ENCODE data around the gene PDLIM1.
"Not testable (repeated sequence)": the region's sequence is repeated elsewhere in the genome, so short reads cannot be mapped to it uniquely, and the experiment has no call there.

The PDLIM1 gene

GRCh38 chr10:95240811-95241210 lies 50.0 kb downstream of the PDLIM1 start:
- no peak for DNase-seq (ENCODE audit: low read depth in 2 of 2)

DNA sequence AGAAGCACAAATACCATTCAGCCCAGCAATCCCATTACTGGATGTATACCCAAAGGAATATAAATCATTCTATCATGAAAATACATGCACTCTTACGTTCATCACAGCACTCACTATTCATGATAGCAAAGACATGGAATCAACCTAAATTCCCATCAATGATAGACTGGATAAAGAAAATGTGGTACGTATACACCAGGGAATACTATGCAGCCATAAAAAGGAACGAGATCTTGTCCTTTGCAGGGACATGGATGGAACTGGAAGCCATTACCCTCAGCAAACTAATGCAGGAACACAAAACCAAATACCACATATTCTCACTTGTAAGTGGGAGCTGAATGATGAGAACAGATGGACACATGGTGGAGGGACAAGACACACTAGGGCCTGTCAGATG lies 50.7 kb downstream of the PDLIM1 start:
- DNase-seq (ENCODE audit: low read depth in 2 of 2), result not testable (repeated sequence)

DNA sequence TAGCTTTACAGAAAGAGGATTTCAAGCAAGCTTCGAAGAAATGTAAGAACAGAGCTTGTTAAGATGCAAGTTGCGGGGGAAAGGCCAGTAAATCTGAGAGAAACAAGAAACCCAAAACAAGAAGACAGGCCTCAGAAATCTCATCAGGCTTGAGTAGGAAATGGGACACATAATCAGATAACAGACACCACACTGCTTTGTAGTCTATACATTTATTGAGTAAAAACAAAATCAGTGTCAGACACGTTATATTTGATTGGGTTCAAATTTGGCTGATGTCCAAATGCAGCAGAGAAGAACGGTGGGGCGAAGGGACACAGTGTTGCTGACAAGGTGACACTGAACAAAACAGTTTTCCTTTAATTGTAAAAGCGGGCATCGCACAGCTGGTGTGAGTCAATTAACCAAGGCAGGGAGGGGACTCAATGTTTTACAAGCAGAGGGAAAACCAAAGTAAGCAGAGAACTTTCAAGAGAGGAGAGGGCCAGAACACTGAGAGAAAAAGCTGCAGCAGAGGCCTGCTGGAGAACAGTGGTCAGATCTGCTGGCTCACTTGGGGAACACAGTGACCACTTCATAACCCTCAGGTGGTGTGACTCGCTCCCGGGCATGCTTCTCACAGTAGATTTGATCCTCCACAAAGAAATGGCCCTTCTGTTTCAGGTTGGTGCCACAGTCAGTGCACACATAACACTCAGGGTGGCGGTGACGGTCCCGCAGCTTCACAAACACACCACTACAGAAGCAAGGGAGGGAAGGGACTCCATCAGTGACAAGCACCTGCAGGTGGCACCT lies 53.2 kb downstream of the PDLIM1 start:
- no peak for DNase-seq (ENCODE audit: low read depth in 2 of 2)

DNA sequence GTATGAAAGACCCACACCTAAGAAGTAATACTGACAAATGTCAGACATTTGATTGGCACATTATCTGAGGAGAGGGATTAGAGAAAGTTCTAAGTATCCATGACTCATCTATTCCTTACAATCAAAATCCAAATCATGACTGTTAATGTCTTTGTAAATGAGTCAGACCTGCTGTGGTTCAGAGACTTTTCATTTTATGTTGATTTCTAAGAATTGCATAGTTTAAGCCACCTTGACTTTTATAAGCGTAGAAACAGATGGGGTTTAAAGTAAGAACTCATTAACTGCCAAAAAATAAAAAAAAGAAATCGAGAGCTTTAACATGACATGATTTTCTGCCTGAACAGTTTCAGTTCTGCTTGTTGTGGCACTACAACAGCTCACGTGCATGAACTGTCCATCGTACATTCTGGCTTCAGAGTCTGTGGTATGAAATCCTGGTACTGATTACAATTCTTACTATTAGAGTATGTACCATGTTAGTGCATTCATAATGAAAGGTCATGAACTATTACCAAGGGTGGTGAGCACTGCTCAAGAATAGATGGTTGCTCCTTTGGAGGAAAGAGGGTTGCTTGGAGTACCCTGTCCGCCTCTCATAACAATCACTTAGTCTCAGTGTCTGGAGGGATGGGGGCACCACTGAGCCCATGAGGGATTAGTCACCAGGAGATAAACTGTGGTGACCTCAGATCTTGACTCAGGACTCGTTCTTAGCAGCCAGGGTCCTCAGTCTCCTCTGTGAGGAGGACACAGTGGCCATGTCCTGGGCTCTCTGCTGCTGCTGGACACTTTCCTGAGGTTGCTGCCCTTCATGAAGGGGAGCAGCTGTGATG lies 54.5 kb downstream of the PDLIM1 start:
- no peak for DNase-seq (ENCODE audit: low read depth in 2 of 2)

- DNase-seq (ENCODE audit: low read depth in 2 of 2), result no peak
These were observed 55.1 kb downstream of the PDLIM1 start for GRCh38 chr10:95235676-95236067.

GRCh38 chr10:95234951-95235350 lies 55.9 kb downstream of the PDLIM1 start:
- DNase-seq (ENCODE audit: low read depth in 2 of 2), result no peak

DNA sequence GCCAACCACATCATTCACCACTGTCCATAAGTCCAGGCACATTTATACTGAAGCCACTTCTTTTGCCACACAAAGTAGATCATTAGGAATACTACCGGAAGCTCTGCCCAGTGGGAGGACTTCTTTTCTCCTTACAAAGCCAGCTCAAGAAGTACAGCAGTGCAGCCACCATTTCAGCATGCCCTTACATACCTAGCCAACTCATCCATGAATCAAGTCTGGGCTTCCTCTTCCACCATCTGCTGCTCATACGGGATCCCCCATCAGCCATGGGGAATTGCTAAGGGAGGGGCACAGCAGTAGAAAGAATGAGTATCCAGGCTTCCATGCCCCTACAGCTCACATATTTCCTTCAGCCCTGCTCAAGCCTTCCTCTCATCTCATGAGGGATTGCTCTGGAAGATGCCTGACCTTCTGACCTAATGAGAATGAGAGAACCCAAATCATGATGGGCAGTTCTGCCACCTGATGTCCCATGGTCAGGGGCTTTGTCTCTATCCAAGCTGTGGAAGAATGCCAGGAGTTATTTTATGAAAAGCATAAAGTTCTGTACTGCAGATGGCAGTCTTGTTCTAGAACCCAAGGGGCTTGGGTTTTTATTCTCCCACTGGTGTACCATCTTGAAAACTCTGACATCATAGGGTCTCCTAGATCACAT lies 57.3 kb downstream of the PDLIM1 start:
- no peak for DNase-seq (ENCODE audit: low read depth in 2 of 2)

- peak in 1 of 2 donors; percentile 11 for DNase-seq (ENCODE audit: low read depth in 2 of 2)
These were observed 59.9 kb downstream of the PDLIM1 start for GRCh38 chr10:95230677-95231586.

DNA sequence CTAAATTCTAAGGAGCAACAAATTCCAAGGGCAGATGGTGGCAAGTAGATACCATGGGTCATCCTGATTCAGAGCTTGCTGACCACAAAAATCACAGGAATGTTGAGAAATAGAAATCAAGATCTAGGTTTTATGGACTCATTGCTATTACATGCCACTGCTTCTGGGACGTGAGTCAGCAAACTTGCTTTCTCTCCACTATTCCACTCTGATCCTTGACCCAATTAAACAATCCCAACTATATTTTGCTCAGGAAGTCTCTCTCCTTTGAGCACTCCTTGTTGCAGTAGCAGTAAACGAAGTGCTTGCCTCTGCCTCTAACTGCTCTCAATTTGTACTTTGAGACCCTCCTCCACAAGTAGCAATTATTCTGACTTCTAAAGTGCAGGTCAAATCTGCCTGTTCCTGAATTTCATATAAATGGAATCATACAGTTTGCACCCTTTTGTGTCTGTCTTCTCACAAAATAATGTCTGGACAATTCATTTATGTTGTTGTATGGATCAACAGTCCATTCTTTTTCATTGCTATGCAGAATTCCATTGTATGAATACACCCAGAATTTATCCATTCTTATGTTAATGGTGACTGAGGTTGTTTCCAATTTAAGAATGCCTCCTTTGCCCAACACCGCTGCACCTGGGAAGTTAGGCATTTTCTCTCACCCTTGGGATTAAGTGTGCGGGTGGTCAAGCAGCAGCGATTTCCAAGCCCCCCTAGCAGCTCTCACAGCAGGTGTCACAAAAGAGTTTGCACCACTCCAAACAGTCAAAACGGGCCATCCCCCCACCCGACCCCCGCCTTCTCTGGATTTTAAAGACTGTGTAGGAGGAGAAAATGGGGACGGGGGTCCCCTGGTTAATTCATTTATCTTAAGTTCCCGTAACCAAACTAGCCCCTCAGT lies 60.8 kb downstream of the PDLIM1 start:
- DNase-seq (ENCODE audit: low read depth in 2 of 2), result no peak

GRCh38 chr10:95228934-95229723 lies 61.7 kb downstream of the PDLIM1 start:
- DNase-seq (ENCODE audit: low read depth in 2 of 2), result not testable (repeated sequence)

DNA sequence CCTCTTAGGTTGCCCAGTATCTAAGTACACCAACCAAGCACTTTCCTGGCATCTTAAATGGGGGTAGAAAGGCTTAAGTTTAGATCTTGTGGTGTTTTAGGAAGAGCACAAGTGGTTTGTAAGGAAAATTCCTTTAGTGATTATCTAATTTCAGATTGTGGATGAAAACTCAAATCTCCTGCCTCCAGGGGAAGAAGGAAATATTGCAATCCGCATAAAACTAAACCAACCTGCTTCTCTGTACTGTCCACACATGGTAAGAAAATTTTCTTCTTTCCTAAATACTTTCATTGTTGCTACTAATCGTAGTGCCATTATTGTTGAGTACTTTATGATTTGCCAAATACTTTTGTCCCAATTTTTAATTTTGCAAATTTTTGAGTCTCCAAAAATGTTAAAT lies 65.7 kb downstream of the PDLIM1 start:
- DNase-seq (ENCODE audit: low read depth in 2 of 2), result no peak

GRCh38 chr10:95221124-95221523 lies 69.7 kb downstream of the PDLIM1 start:
- DNase-seq (ENCODE audit: low read depth in 2 of 2), result no peak

DNA sequence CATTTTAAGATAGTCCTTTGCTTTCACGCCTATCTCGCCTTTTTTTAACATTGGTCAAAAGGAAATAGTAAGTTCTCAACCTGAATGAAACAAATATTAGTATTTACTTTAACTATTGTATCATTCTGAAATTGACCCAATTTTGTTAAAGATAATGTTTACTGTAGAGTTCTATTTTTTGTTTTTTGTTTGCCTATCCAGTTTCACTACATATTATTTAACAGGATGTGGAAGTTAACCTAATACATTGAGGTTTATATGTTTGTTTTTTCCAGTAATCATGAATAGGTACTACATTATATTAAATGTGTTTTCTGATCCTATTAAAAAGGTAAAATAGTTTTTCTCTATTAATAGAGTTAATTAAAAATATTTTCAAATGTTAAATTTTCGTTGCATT lies 70.3 kb downstream of the PDLIM1 start:
- DNase-seq (ENCODE audit: low read depth in 2 of 2), result no peak

DNA sequence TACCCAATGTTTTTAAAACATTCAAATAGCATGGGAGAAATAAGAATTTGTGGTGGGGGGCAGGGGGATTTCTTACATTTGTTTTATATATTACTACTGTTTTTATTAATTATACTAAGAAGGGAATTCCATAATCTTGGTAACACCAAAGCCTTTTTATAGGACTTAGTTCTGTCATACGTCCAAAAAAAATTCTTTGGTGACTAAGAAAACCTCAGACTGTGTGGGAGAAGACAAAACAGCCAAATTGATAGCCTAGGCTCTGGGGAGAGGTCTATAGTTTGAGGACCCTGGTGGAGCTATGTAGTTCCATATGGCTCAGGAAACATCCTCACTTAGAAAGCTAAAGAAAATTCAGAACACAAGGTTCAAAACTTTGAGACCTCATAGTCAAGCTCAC lies 73.3 kb downstream of the PDLIM1 start:
- no peak for DNase-seq (ENCODE audit: low read depth in 2 of 2)

- DNase-seq (ENCODE audit: low read depth in 2 of 2), result no peak
These were observed 76.0 kb downstream of the PDLIM1 start for GRCh38 chr10:95214793-95215192.

GRCh38 chr10:95214369-95214768 lies 76.4 kb downstream of the PDLIM1 start:
- DNase-seq (ENCODE audit: low read depth in 2 of 2), result no peak

- DNase-seq (ENCODE audit: low read depth in 2 of 2), result no peak
These were observed 79.1 kb downstream of the PDLIM1 start for GRCh38 chr10:95211606-95212279.

GRCh38 chr10:95209509-95210127 lies 81.2 kb downstream of the PDLIM1 start:
- no peak for DNase-seq (ENCODE audit: low read depth in 2 of 2)
